Measurements from ENCODE around the gene ETDA.

The ETDA gene

DNA sequence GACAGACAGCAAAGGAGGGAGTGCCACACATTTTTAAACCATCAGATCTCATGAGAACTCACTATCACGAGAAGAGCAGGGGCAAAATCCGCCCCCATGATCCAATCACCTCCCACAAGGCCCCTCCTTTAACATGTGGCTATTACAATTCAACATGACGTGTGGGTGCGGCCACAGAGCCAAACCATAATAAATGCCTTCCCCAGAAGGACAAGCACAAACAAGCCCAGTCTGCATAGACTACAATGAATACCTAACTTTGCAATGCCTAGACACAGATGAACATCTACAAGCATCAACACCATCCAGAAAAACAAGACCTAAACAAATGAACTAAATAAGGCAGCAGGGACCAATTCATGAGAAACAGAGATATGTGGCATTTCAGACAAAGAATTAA, 12.3 kb downstream of the ETDA start:
- TF ChIP-seq FOXP2 (optimal IDR thresholded peaks at IDR 0.05; ENCODE audit: borderline replicate concordance, extremely low read depth, extremely low read length, insufficient read depth), result no peak
- TF ChIP-seq TAF1 (IDR thresholded peaks at IDR 0.05; ENCODE audit: borderline replicate concordance, insufficient read depth, low read length), result no peak
- TF ChIP-seq SIN3A (IDR thresholded peaks at IDR 0.05; ENCODE audit: borderline replicate concordance, insufficient read depth, low read length), result no peak
- no peak for TF ChIP-seq POLR2AphosphoS5 (IDR thresholded peaks at IDR 0.05; ENCODE audit: low read depth, low read length)
- TF ChIP-seq, protein P1, sequence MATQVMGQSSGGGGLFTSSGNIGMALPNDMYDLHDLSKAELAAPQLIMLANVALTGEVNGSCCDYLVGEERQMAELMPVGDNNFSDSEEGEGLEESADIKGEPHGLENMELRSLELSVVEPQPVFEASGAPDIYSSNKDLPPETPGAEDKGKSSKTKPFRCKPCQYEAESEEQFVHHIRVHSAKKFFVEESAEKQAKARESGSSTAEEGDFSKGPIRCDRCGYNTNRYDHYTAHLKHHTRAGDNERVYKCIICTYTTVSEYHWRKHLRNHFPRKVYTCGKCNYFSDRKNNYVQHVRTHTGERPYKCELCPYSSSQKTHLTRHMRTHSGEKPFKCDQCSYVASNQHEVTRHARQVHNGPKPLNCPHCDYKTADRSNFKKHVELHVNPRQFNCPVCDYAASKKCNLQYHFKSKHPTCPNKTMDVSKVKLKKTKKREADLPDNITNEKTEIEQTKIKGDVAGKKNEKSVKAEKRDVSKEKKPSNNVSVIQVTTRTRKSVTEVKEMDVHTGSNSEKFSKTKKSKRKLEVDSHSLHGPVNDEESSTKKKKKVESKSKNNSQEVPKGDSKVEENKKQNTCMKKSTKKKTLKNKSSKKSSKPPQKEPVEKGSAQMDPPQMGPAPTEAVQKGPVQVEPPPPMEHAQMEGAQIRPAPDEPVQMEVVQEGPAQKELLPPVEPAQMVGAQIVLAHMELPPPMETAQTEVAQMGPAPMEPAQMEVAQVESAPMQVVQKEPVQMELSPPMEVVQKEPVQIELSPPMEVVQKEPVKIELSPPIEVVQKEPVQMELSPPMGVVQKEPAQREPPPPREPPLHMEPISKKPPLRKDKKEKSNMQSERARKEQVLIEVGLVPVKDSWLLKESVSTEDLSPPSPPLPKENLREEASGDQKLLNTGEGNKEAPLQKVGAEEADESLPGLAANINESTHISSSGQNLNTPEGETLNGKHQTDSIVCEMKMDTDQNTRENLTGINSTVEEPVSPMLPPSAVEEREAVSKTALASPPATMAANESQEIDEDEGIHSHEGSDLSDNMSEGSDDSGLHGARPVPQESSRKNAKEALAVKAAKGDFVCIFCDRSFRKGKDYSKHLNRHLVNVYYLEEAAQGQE (IDR thresholded peaks at IDR 0.05; ENCODE audit: insufficient read depth in 1 of 2, low read depth in 2 of 2, low read length in 2 of 2), result no peak

DNA sequence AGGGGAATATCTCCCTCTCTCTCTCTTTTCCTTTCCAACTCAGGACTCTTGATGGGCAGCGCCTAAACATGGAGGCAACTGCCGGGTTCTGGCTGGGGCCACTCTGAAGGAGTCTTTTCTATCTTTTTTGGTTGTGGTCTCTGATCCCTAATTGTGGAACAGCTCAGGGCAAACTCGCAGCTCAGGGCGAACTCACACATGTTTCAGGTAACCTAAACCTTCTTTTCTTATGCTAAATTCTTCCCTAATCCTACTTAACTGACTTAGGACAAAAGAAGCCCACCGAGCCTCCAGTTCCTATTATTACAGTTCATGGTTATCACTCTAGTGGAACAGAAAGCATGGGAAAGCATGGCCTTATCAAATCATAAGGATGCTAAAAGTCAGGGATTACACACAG, 21.3 kb downstream of the ETDA start:
- no peak for TF ChIP-seq TAF1 (IDR thresholded peaks at IDR 0.05; ENCODE audit: borderline replicate concordance, insufficient read depth, low read length)
- TF ChIP-seq, protein P1 (IDR thresholded peaks at IDR 0.05; ENCODE audit: insufficient read depth in 1 of 2, low read depth in 2 of 2, low read length in 2 of 2), result no peak
- no peak for TF ChIP-seq FOXP2 (optimal IDR thresholded peaks at IDR 0.05; ENCODE audit: borderline replicate concordance, extremely low read depth, extremely low read length, insufficient read depth)
- TF ChIP-seq SIN3A (IDR thresholded peaks at IDR 0.05; ENCODE audit: borderline replicate concordance, insufficient read depth, low read length), result no peak
- TF ChIP-seq POLR2AphosphoS5 (IDR thresholded peaks at IDR 0.05; ENCODE audit: low read depth, low read length), result no peak

DNA sequence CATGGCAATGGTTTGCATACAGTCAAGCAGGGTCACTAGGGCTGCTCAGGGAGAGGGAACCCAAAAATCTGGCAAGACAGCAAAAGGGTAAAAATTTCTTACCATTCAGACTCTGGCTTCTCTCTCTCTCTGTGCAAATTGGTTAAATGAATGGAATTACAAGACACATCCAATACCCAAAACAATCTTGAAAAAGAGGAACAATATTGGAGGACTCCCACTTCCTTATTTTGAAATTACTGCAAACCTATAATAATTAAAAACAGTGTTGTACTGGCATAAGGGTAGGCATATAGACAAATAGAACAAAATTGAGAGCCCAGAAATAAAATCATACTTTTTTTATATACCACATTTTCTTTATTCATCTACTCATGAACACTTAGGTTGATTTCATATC, 24.1 kb downstream of the ETDA start:
- TF ChIP-seq, protein P1 (IDR thresholded peaks at IDR 0.05; ENCODE audit: insufficient read depth in 1 of 2, low read depth in 2 of 2, low read length in 2 of 2), result no peak
- TF ChIP-seq POLR2AphosphoS5 (IDR thresholded peaks at IDR 0.05; ENCODE audit: low read depth, low read length) (no peak), TAF1 (IDR thresholded peaks at IDR 0.05; ENCODE audit: borderline replicate concordance, insufficient read depth, low read length) (no peak), SIN3A (IDR thresholded peaks at IDR 0.05; ENCODE audit: borderline replicate concordance, insufficient read depth, low read length) (no peak), FOXP2 (optimal IDR thresholded peaks at IDR 0.05; ENCODE audit: borderline replicate concordance, extremely low read depth, extremely low read length, insufficient read depth) (no peak)

DNA sequence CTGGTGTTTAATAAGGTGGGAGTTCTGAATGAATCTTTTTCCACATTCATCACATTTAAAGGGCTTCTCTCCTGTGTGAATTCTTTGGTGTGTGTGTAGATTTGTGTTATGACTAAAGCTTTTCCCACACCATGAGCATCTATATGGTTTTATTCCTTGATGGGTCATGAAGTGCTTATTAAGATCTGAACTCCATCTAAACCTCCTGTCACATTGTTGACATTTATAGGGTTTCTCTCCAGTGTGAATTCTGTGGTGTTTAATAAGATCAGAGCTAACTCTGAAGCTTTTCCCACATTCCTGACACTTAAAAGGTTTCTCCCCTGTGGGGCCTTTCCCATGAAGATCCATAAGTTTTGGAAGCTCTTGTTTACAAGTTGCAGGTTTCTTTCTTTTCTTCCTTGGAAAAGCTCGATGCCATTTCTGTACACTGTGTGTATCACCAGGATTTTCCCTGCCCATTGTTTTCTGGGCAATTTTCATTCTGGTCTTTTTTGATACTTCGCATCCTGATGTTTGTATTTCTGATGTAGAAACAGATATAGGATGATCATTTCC, 35.5 kb downstream of the ETDA start:
- TF ChIP-seq SIN3A (IDR thresholded peaks at IDR 0.05; ENCODE audit: borderline replicate concordance, insufficient read depth, low read length), result no peak
- no peak for TF ChIP-seq POLR2AphosphoS5 (IDR thresholded peaks at IDR 0.05; ENCODE audit: low read depth, low read length)
- TF ChIP-seq FOXP2 (optimal IDR thresholded peaks at IDR 0.05; ENCODE audit: borderline replicate concordance, extremely low read depth, extremely low read length, insufficient read depth), result no peak
- no peak for TF ChIP-seq TAF1 (IDR thresholded peaks at IDR 0.05; ENCODE audit: borderline replicate concordance, insufficient read depth, low read length)
- TF ChIP-seq, protein P1 (IDR thresholded peaks at IDR 0.05; ENCODE audit: insufficient read depth in 1 of 2, low read depth in 2 of 2, low read length in 2 of 2), result no peak

All from PFSK-1 (cell line).